Prostate gland (tissue), 2 donors: ENCODE measurements around the gene MGLL. TPM values are rescaled to one million over a fixed set of nuclear protein-coding genes. Genes with fewer than 3 reads are reported as not detected.

Source experiments
- DNase-seq: peaks from one replicate; pipeline ENCODE4 v3.0.0-alpha.2; 2019; ENCODE audit warnings: low spot score
- H3K27ac ChIP-seq, 2 donors: fragments of 200-600 bp; sonication (generic); 2 replicates each; pipeline ENCODE4 v1.5.1; 2017 to 2019
- H3K27me3 ChIP-seq: fragments of 200-600 bp; sonication (generic); replicated peaks from 2 replicates; pipeline ENCODE4 v1.5.1; 2019; ENCODE audit not compliant: insufficient read depth
- H3K36me3 ChIP-seq, 2 donors: fragments of 200-600 bp; sonication (generic); 1 replicate in 1 of 2; 2 replicates in 1 of 2; pipeline versions ENCODE4 v1.5.1 to v1.8.1; 2017 to 2019
- H3K4me1 ChIP-seq: fragments of 200-600 bp; sonication (generic); replicated peaks from 2 replicates; pipeline ENCODE4 v1.5.1; 2019
- H3K4me3 ChIP-seq, 2 donors: fragments of 200-600 bp; sonication (generic); 2 replicates each; pipeline ENCODE4 v1.5.1; 2017 to 2019
- H3K9me3 ChIP-seq: fragments of 200-600 bp; sonication (generic); 2 replicates; pipeline ENCODE4 v1.5.1; 2017
- CTCF ChIP-seq, 4 experiments: fragments of 200-600 bp in 2 of 4; fragments of 450-650 bp in 2 of 4; sonication (generic) in 2 of 4; IDR thresholded peaks; 1 replicate in 3 of 4; 2 replicates in 1 of 4; pipeline ENCODE4 v1.5.1; 2016 to 2019; ENCODE audit warnings: antibody characterized with exemption in 4 of 4, mild to moderate bottlenecking in 2 of 4, moderate library complexity in 2 of 4
- POLR2A ChIP-seq: fragments of 450-650 bp; IDR thresholded peaks from one replicate; pipeline ENCODE4 v1.6.1; 2016; ENCODE audit warnings: antibody characterized with exemption, mild to moderate bottlenecking
- POLR2AphosphoS5 ChIP-seq: sonication (generic); formaldehyde crosslinking; IDR thresholded peaks from one replicate; pipeline ENCODE4 v1.6.1; 2017; ENCODE audit warnings: antibody characterized with exemption
- WGBS: methylation state at CpG from one replicate; pipeline ENCODE4 v1.1.5; 2018; 5-methylcytosine and 5-hydroxymethylcytosine counted together
- intact Hi-C: fragments of 100-400 bp; cut with DNase I; formaldehyde crosslinking; loops from one replicate; pipeline ENCODE4 v1.14.2; 2022
- total RNA-seq, 2 donors: library from RNA; depleted of rRNA; stranded (reverse); fragments of >200 nt; gene quantifications; one replicate each; pipeline ENCODE4 v1.1.0, GENCODE V29; 2016

The MGLL gene
- total RNA-seq, 2 donors from 2014 or later = 20.0 to 31.8 TPM

DNA sequence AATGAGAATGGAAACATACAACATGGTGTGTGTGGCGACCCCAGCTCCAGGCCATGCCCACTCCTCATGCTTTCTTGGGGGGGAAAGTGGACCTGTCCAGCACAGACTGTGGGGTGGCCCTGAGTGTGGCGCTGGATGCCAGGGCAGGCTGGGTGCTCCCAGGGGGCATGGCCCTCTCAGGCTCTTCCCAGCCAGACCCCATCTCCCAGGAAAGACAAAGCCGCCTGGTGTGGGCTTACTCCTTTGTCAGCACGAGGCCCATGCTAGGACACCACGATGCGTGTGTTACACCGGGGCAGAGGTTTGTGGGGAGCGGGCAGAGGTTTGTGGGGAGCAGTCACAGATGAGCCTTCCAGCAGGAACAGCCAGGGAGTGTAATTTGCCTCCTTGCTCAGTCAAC lies 81.1 kb downstream of the MGLL start:
- H3K27me3 ChIP-seq = no peaks in the 10 kb centered on the region
- no peaks in the 10 kb centered on the region for H3K9me3 ChIP-seq
- H3K36me3 ChIP-seq = no peaks in the 10 kb centered on the region
- no peak overlapping the region for H3K27ac ChIP-seq
- no peak for DNase-seq
- no peak overlapping the region for H3K4me3 ChIP-seq
- over 99% methylated on average over 8 of the region's 8 CpGs for WGBS
- H3K4me1 ChIP-seq = peaks cover 8% of the 10 kb centered on the region
- TF ChIP-seq CTCF (IDR thresholded peaks at IDR 0.05) (no peak), POLR2AphosphoS5 (no peak), POLR2A (no peak)
- intact Hi-C loops = no loop called here

DNA sequence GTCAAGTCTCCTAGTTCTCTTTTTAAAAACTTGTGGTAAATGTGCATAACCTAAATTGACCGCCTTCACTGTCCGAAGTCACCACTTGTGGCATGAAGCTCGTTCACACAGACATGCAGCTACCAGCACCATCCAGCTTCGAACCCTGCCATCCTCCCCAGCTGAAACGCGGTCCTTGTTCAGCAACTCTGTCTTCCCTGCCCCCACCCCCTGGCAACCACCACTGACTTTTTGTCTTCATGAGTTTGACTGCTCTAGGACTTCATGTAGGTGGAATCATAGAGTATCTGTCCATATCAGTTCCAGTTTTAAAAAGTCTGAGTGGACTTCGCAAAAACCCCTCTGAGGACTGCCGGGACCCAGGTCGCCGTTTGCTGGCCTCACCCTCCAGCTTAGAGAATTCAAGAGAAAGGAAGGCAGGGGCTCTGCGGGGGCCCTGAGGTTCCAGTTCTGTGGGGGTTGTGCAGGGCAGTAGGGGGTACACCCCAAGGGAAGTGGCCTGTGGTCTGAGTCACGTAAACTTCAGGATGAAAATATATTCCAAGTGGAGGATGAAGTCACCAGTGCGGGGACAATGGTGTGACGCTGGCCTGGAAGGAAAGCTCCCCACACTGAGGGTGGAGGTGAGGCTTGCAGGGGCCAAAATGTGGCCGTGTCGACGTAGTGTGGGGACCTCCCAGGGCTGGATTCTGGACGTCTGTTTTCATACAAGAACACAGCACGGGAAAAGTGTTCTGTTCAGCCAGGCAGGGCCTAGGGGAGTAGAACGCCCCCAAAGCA lies 82.0 kb downstream of the MGLL start:
- 89% methylated on average over 20 of the region's 20 CpGs for WGBS
- Histone ChIP-seq H3K27ac (no peak overlapping the region), H3K4me1 (peaks cover 8% of the 10 kb centered on the region), H3K27me3 (no peaks in the 10 kb centered on the region), H3K9me3 (no peaks in the 10 kb centered on the region), H3K36me3 (no peaks in the 10 kb centered on the region), H3K4me3 (no peak overlapping the region)
- intact Hi-C loops = no loop called here
- DNase-seq = no peak
- TF ChIP-seq CTCF (IDR thresholded peaks at IDR 0.05) (no peak), POLR2A (no peak), POLR2AphosphoS5 (no peak)

- TF ChIP-seq CTCF (IDR thresholded peaks at IDR 0.05) (no peak), POLR2AphosphoS5 (no peak), POLR2A (no peak)
- H3K36me3 ChIP-seq = no peaks in the 10 kb centered on the region
- H3K27ac ChIP-seq = peak overlapping the region in 1 of 2 donors; percentile 74
- intact Hi-C loops = loop anchor here (5.0 kb wide), 1 partner anchor 42 kb away; no protein-coding TSS in a partner anchor
- peaks cover 11% of the 10 kb centered on the region for H3K4me1 ChIP-seq
- no peak for DNase-seq
- no peak overlapping the region for H3K4me3 ChIP-seq
- H3K9me3 ChIP-seq = no peaks in the 10 kb centered on the region
- H3K27me3 ChIP-seq = no peaks in the 10 kb centered on the region
- WGBS = 72% methylated on average over 12 of the region's 12 CpGs
Measured at GRCh38 chr3:127739347-127740135, 82.8 kb downstream of the MGLL start.

DNA sequence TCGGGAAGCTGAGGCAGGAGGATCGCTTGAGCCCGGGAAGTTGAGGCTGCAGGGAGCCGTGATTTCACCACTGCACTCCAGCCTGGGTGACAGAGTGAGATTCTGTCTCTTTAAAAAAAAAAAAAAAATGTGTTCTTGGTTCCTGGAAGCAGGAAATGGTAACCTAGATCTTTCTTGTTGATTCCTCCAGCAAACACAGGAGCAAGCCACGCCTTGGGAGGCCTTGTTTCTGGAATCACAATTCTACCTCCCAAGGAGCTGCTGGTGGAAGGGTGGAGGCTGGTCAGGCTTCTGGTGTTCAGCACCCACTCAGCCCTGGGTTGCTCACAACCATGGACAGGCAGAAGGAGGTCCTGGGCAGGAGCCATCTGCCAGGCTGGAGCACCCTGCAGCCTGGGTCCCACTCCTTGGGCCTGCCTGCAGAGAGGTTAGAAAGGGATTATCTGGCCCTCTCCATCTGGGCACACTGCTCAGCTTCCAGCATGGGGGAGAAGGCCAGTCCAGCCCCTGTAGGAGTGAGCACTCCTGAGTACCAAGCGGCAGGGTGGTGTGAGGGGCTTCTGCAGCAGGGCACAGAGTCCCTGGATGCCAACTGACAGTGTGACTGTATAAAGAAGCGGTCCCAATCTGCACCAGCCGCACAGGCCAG lies 84.0 kb downstream of the MGLL start:
- WGBS = 81% methylated on average over 8 of the region's 8 CpGs
- H3K4me1 ChIP-seq = peaks cover 11% of the 10 kb centered on the region

More for the DNA sequence above, 84.0 kb downstream of the MGLL start:
- Histone ChIP-seq H3K36me3 (no peaks in the 10 kb centered on the region), H3K4me3 (no peak overlapping the region), H3K27me3 (no peaks in the 10 kb centered on the region), H3K27ac (peak overlapping the region; percentile 61 to 74), H3K9me3 (no peaks in the 10 kb centered on the region)
- intact Hi-C loops = loop anchor here (5.0 kb wide), 1 partner anchor 41 kb away; no protein-coding TSS in a partner anchor
- TF ChIP-seq POLR2AphosphoS5 (peak; percentile 75), POLR2A (no peak), CTCF (IDR thresholded peaks at IDR 0.05) (no peak)
- peak; percentile 42 for DNase-seq
